Measurements from ENCODE around the gene XPNPEP1. TPM values are rescaled to one million over a fixed set of nuclear protein-coding genes. Genes with fewer than 3 reads are reported as not detected.

Gene XPNPEP1
- total RNA-seq, 1 donor from 2014 or later, result 94.6 TPM

DNA sequence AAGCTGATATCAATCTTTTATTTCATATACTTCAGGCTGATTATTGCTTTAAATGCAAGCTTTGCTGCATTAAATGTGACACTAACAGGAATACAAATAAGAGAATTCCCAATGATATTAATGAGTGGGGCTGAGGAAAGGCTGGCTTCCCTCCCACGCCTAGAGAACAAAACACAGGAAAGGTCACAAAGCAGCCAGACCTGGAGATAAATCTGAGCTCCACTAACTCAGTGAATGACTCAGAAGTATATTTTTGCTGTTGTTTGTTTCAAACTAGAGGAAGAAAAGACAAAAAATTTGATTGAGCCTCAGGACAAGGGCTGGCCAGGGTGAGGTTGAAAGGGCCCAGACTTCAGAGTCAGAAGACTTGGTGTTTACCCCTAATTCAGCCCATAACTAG, 88.1 kb downstream of the XPNPEP1 start:
- Histone ChIP-seq H3K4me3 (ENCODE audit: low read depth, low read length) (no peak overlapping the region), H3K36me3 (ENCODE audit: control insufficient read depth, insufficient read depth, low read length) (no peaks in the 10 kb centered on the region), H3K27me3 (ENCODE audit: control insufficient read depth, insufficient read depth, low read length) (no peaks in the 10 kb centered on the region)
- DNase-seq (ENCODE audit: low read depth), result no peak
- TF ChIP-seq, protein P1, sequence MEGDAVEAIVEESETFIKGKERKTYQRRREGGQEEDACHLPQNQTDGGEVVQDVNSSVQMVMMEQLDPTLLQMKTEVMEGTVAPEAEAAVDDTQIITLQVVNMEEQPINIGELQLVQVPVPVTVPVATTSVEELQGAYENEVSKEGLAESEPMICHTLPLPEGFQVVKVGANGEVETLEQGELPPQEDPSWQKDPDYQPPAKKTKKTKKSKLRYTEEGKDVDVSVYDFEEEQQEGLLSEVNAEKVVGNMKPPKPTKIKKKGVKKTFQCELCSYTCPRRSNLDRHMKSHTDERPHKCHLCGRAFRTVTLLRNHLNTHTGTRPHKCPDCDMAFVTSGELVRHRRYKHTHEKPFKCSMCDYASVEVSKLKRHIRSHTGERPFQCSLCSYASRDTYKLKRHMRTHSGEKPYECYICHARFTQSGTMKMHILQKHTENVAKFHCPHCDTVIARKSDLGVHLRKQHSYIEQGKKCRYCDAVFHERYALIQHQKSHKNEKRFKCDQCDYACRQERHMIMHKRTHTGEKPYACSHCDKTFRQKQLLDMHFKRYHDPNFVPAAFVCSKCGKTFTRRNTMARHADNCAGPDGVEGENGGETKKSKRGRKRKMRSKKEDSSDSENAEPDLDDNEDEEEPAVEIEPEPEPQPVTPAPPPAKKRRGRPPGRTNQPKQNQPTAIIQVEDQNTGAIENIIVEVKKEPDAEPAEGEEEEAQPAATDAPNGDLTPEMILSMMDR (IDR thresholded peaks at IDR 0.05; ENCODE audit: insufficient read depth, low read length, poor library complexity, severe bottlenecking), result no peak

DNA sequence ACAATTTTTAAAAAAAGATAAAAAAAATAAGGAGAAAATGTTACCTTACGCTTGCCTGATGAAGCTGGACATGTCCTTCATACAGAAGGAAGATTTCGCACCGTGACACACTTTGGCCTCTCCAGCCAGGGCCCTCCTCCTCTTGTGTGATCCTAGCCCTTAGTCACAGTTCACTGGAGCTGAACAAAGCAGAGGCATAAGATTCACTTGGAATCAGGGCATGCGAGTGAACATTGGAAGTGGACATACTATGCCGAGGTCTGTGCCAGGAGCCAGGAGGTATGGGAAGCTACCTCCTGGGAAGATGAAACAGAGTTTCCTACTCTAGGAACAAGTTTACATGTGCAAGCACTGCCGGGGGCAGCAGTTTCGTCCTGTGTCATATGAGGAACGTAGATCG, 91.5 kb downstream of the XPNPEP1 start:
- no peaks in the 10 kb centered on the region for H3K36me3 ChIP-seq (ENCODE audit: control insufficient read depth, insufficient read depth, low read length)
- TF ChIP-seq, protein P1 (IDR thresholded peaks at IDR 0.05; ENCODE audit: insufficient read depth, low read length, poor library complexity, severe bottlenecking), result no peak
- no peaks in the 10 kb centered on the region for H3K27me3 ChIP-seq (ENCODE audit: control insufficient read depth, insufficient read depth, low read length)
- H3K4me3 ChIP-seq (ENCODE audit: low read depth, low read length), result no peak overlapping the region
- DNase-seq (ENCODE audit: low read depth), result no peak

- TF ChIP-seq, protein P1 (IDR thresholded peaks at IDR 0.05; ENCODE audit: insufficient read depth, low read length, poor library complexity, severe bottlenecking), result no peak
- Histone ChIP-seq H3K36me3 (ENCODE audit: control insufficient read depth, insufficient read depth, low read length) (no peaks in the 10 kb centered on the region), H3K27me3 (ENCODE audit: control insufficient read depth, insufficient read depth, low read length) (no peaks in the 10 kb centered on the region), H3K4me3 (ENCODE audit: low read depth, low read length) (no peak overlapping the region)
- DNase-seq (ENCODE audit: low read depth), result no peak
Observed at GRCh38 chr10:109824206-109824605, 99.1 kb downstream of the XPNPEP1 start.

GRCh38 chr10:109823196-109823595, 100.1 kb downstream of the XPNPEP1 start:
- H3K27me3 ChIP-seq (ENCODE audit: control insufficient read depth, insufficient read depth, low read length), result no peaks in the 10 kb centered on the region
- no peaks in the 10 kb centered on the region for H3K36me3 ChIP-seq (ENCODE audit: control insufficient read depth, insufficient read depth, low read length)
- TF ChIP-seq, protein P1 (IDR thresholded peaks at IDR 0.05; ENCODE audit: insufficient read depth, low read length, poor library complexity, severe bottlenecking), result no peak
- no peak overlapping the region for H3K4me3 ChIP-seq (ENCODE audit: low read depth, low read length)
- DNase-seq (ENCODE audit: low read depth), result no peak

- TF ChIP-seq, protein P1 (IDR thresholded peaks at IDR 0.05; ENCODE audit: insufficient read depth, low read length, poor library complexity, severe bottlenecking), result no peak
- Histone ChIP-seq H3K27me3 (ENCODE audit: control insufficient read depth, insufficient read depth, low read length) (no peaks in the 10 kb centered on the region), H3K36me3 (ENCODE audit: control insufficient read depth, insufficient read depth, low read length) (no peaks in the 10 kb centered on the region), H3K4me3 (ENCODE audit: low read depth, low read length) (no peak overlapping the region)
- DNase-seq (ENCODE audit: low read depth), result no peak
Observed at GRCh38 chr10:109821672-109822071, 101.6 kb downstream of the XPNPEP1 start.

- TF ChIP-seq, protein P1 (IDR thresholded peaks at IDR 0.05; ENCODE audit: insufficient read depth, low read length, poor library complexity, severe bottlenecking), result no peak
- Histone ChIP-seq H3K4me3 (ENCODE audit: low read depth, low read length) (no peak overlapping the region), H3K27me3 (ENCODE audit: control insufficient read depth, insufficient read depth, low read length) (no peaks in the 10 kb centered on the region), H3K36me3 (ENCODE audit: control insufficient read depth, insufficient read depth, low read length) (no peaks in the 10 kb centered on the region)
- no peak for DNase-seq (ENCODE audit: low read depth)
Observed at GRCh38 chr10:109820620-109821405, 102.5 kb downstream of the XPNPEP1 start.

Data from kidney epithelial cell (primary cell).